Inflammatory macrophage (primary cell): Measurements from ENCODE around the gene MT1E.
"Not testable (repeated sequence)": the region's sequence is repeated elsewhere in the genome, so short reads cannot be mapped to it uniquely, and the experiment has no call there.

Source experiments
- DNase-seq, 2 donors: peaks; one replicate each; pipeline ENCODE4 v3.0.0-alpha.2; 2020 to 2022
- total RNA-seq, 18 experiments: gene quantifications; one replicate each; lab custom pipeline; 2026; ENCODE audit warnings: mixed read lengths in 6 of 18, inconsistent platforms in 2 of 18; lab: John Stamatoyannopoulos, UW

The MT1E gene
- 3.4 to 24.3 (median 9.1) reads per million in 18 experiments for total RNA-seq

DNA sequence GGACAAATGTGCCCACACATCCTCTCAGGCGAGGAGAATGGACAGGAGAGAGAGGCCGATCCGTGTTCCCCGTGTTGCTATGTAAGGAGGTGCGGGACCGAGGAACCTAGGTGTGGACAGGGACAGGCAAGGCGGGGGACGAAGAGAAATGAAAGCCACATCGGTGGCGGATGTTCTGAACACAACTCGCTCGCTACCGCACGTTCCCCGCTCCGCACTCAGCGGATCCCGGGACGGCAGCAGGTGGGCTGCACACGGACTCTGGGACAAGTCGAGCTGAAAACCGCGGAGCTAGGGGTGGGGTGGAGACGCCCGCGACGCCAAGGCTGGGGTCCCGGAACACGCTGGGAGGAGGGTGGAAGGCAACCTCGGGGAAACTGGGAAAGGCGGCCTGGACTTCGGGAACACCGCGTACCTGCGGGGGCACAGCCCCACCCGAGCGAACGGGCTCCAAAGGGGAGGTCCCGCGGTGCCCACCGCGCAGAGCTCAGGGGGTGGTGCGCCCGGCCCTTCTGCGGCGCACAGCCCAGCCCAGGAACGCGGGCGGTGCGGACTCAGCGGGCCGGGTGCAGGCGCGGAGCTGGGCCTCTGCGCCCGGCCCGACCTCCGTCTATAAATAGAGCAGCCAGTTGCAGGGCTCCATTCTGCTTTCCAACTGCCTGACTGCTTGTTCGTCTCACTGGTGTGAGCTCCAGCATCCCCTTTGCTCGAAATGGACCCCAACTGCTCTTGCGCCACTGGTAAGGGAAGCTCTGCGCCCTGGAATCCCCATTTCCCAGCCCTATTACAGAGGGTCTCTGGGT is at the start of gene MT1E:
Gene MT1E (plus strand): TSS at position 642 of the 803 bp plus-strand sequence. CDS start 71 bp downstream, at position 713.
- DNase-seq, result peak; percentile 82 to 84

DNA sequence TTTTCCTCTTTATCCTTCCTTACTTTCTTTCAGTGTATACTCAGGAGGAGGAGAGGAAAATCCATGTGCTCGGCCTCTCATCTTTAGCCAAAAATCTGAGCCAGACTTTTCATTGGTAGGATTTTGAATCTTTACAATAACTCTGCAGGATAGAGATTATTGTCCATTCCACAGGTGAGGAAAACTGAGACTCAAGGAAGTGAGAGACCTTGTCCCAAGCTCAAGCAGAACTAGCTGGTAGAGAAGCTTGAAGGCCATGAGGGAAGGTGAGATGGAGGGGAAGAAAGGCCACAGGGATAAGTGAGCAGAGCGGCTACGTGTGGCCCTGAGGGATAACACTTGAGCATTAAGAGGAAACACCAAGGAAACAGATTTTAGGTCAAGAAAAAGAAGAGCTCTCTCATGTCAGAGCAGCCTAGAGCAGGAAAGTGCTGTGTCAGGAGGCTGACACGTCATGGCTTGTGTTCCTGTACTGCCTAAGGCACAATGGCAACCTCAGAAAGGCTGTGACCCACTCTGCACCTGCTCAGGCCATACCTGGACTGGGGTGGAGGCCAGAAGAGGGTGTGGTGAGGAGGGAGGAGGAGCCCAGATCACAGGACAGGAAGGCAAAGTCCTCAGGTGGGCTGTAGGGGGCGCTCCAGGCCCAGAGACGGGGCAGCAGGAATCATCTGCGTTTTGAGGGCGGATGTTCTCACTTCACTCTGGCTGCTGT is 48.8 kb upstream of the MT1E start:
- DNase-seq, result peak; percentile 67 to 77

DNA sequence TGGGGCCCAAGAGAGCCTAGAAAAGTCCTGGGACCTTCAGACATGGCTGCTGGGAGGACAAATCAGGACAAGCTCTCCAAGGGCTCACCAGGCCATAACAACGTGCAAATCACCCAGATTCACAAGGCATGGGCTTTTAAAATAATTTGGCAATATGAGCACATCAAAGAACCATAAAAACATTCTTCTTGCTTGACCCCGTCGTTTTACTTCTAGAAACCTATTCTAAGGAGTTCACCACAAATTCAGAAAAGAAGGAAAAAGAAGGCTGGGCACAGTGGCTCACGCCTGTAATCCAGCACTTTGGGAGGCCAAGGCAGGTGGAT is 48.3 kb upstream of the MT1E start:
- DNase-seq, result no peak

DNA sequence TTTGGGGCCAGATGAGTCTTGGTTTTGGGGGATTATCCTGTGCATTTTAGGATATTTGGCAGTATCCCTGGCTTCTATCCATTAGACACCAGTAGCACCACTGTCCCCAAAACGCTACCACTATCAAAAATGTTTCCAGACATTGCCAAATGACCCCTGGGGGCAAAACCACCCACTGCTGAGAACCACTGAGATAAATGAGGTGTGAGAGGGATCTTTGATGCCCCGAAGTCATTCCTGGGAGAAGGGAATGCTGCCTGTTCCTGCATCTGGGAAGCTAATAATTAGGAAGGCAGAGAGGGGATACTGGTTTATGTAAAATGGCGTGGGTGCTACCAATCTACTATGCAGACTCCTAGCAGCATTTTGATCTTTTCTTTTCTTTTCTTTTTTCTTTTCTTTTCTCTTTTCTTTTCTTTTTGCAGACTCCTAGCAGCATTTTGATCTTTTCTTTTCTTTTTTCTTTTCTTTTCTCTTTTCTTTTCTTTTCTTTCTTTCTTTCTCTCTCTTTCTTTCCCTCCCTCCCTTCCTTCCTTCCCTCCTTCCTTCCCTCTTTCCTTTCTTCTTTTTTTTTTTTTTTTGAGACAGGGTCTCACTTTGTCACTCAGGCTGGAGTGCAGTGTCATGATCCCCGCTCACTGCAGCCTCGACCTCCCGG is 45.1 kb upstream of the MT1E start:
- DNase-seq, result no peak

DNA sequence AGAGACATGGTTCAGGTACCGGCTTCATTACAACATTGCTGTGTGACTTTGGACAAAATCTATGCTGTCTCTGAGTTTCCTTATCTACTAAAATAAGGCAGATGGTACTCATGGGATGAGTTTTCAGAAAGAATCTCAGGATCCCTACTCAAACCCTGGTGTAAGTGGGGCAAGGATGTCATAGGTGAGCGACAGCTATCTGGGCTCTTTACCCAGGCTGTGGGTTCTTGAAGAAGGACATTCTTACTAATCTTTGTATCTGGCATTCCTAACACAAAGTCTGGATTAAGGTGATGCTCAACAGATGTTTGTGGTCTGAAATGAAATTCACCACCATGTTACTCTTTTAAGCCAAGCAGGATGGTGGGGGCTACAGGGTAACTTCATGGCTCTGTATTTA is 42.7 kb upstream of the MT1E start:
- not testable (repeated sequence) for DNase-seq

DNA sequence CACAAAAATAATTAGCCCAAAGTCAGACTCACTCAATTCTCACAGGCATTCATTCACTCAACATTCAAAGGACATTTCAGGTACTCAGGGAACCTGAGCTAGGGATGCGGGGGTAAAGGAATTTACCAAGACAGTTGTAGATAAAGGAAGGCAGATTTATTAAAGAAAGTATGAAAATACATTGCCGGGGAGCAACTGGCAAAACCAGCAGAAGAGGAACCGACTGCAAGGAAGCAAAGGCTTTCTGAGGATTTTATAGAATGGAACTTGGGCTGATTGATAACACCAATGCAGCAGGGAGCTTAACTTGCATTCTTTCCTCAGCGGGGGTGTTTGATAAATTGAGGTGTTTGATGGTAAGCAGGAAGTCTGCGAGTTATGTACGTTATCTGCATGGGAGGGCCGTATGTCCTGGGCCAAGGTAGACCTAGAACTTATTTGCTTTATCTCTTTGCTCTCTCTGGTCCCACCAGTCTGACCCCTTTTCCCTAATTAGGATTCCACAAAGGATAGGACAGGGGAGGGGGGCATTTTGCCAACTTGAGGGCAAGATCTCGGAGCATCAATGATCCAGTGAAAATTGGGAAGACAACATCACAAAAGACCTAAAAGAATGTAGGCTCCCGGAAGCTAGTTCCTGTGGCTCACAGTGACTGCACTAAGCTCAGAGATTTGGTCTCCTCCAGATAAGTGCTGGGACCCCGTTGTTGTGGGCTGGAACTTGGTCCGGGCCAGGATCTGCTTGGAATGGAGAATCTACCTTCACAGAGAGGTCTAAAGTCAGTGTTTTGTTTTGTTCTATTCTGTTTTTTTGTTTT is 42.0 kb upstream of the MT1E start:
- DNase-seq, result no peak

DNA sequence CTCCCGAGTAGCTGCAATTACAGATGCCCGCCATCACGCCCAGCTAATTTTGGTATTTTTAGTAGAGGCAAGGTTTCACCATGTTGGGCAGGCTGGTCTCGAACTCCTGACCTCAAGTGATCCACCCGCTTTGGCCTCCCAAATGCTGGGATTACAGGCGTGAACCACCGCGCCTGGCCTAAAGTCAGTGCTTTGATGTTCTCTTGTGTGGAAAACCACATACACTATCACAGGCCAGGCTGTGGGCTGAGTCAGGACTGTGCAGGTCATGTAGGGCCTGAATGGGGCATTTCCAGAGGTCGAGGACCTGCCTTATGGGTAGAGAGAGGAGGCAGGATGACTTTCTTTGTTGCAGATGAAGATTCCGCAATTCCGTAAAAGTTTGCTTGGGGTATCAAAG is 41.3 kb upstream of the MT1E start:
- DNase-seq, result no peak

GRCh38 chr16:56588781-56589140 is 36.8 kb upstream of the MT1E start:
- no peak for DNase-seq

GRCh38 chr16:56589141-56590039 is 36.2 kb upstream of the MT1E start, which contains the start of gene MT3:
TSS of gene MT3 (plus strand) at chr16:56589528. CDS start at chr16:56589591, 63 bp downstream.
- peak in 1 of 2 donors; percentile 7 for DNase-seq

DNA sequence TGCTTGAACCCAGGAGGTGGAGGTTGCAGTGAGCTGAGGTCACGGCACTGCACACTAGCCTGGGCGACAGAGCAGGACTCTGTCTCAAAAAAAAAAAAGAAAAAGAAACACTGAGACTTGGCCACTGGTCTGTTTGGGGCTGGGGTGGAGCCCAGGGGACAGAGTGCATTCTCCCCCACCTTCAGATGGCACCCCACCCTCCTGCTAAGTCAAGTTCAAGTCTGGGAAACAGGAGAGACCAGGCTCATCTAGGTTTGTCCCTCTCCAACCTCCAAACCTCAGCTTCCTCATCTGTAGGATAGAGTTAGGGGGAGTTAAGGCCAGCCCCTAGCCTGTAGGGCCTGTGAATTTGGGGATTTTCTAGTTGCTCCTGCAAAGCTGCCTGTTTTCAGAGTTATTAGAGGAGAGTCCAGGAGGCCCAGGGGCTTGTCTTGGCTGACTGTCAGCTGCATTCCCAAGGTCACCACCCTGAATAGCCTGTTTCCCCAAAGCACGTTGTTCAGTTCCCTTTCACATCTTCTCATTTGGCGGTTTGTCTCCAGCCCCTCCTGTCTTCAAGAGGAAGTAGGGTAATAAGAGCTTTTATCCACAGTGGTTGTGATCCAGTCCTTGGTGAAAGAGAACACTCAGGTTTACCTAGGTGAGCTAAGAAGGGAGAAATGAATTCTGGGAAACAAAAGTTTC is 34.1 kb upstream of the MT1E start:
- peak; percentile 50 to 51 for DNase-seq

GRCh38 chr16:56593573-56594291 is 31.8 kb upstream of the MT1E start:
- DNase-seq, result no peak

DNA sequence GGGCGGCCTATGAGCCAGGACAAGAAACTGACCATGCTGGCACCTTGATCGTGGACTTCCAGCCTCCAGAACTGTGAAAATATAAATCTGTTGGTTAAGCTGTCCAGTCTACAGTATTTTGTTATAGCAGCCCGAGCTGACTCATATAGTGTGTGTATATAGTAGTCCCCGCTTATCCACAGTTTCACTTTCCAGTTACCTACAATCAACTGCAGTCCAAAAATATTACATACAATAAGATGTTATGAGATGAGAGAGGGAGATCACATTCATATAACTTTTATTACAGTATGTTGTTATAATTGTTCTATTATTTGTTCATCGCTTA is 31.3 kb upstream of the MT1E start:
- DNase-seq, result no peak

- peak; percentile 61 to 66 for DNase-seq
These were observed 25.1 kb upstream of the MT1E start for GRCh38 chr16:56600398-56600999.

DNA sequence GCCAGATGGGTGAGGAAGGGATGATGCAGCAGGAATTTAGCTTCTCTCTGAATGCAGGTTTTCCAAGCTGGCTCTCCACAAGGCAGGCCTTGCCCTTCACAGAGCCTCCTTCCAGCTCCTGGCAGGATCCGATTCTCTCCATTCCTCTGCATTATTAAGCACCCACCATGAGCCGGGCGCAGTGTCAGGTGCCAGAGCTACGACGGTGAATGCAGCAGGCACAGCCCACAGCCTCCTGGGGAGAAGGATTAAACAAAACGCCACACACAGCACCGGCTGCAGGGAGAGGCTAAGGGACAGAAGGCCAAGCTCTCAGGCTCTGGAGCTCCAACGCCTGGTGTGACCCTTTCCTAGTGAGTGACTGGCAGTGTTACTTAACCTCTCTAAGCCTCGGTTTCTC is 24.3 kb upstream of the MT1E start:
- no peak for DNase-seq

DNA sequence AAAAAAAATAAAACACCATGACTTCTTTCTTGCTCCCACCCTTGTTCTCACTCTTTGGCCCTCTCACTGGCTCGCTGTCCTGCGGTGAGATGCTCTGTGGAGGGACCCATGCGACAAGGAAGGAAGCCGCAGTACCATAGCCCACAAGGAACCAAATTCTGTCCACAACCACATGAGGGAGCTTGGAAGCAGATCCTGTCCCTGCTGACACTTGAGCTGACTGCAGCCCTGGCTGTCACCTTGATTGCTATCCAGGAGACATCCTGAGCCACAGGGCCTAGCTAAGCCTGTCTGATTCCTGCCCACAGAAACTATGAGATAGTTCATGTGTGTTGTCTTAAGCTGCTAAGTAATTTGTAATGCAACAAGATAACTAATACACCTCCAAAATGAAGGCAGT is 22.0 kb upstream of the MT1E start:
- peak; percentile 59 to 72 for DNase-seq

DNA sequence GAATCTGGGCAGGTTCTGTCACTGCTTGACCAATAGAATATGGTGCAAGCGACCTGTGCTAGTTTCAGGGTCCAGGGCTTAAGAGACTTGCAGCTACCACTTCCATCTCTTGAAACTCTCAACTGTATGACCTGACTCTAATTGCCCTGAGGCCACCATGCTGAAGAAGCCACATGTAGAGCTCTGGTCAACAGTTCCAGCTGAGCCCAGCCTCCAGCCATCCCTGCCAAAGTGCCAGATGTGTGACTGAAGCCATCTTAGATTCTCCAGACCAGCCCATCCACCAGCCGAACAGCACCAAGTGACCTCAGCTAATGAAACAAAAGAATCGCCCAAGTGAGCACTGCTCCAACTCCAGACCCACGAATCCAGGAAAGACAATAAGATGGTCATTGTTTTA is 20.6 kb upstream of the MT1E start:
- DNase-seq, result no peak

- DNase-seq, result no peak
These were observed 20.1 kb upstream of the MT1E start for GRCh38 chr16:56605475-56605874.

- no peak for DNase-seq
These were observed 19.5 kb upstream of the MT1E start for GRCh38 chr16:56606071-56606475.

GRCh38 chr16:56606476-56607108 is 19.0 kb upstream of the MT1E start:
- no peak for DNase-seq
